SK-N-SH (cell line): ENCODE results near the gene MIDN.

Source experiments
- EZH2phosphoT487 ChIP-seq: fragments of 200-600 bp; sonication (generic); IDR thresholded peaks from 2 replicates; pipeline ENCODE4 v1.6.1; 2017; ENCODE audit warnings: low read depth, mixed run types, mild to moderate bottlenecking, antibody characterized with exemption, moderate library complexity, borderline replicate concordance
- FOXJ3 ChIP-seq: sonication (generic); formaldehyde crosslinking; IDR thresholded peaks from 2 replicates; pipeline ENCODE4 v1.5.1; 2020; ENCODE audit warnings: mild to moderate bottlenecking, missing genetic modification reagents
- MAX ChIP-seq: IDR thresholded peaks from 2 replicates; pipeline ENCODE4 v1.4.0; 2012; ENCODE audit warnings: low read depth
- NFIC ChIP-seq: IDR thresholded peaks from 2 replicates; pipeline ENCODE4 v1.4.0; 2012; ENCODE audit warnings: borderline replicate concordance
- POLR2AphosphoS5 ChIP-seq: IDR thresholded peaks from 2 replicates; pipeline ENCODE4 v1.6.1; 2012; ENCODE audit warnings: low read depth, low read length
- RAD21 ChIP-seq: IDR thresholded peaks from 2 replicates; pipeline ENCODE4 v1.6.1; 2012; ENCODE audit warnings: mild to moderate bottlenecking, low read length
- REST ChIP-seq: IDR thresholded peaks from 2 replicates; pipeline ENCODE4 v1.6.1; 2012; ENCODE audit warnings: mild to moderate bottlenecking, low read depth, low read length, moderate library complexity
- SIN3A ChIP-seq: IDR thresholded peaks from 2 replicates; pipeline ENCODE4 v1.6.1; 2012; ENCODE audit warnings: low read depth, mild to moderate bottlenecking, low read length, moderate library complexity, borderline replicate concordance
- SMC3 ChIP-seq: IDR thresholded peaks from 2 replicates; pipeline ENCODE4 v1.6.1; 2012; ENCODE audit warnings: low read depth, low read length, improper control_type of control experiment
- TCF12 ChIP-seq: IDR thresholded peaks from 2 replicates; pipeline ENCODE4 v1.4.0; 2012
- TF ChIP-seq, protein P1 (sequence below): fragments of 200-600 bp; sonication (generic); IDR thresholded peaks from 2 replicates; pipeline ENCODE4 v1.6.1; 2017; ENCODE audit warnings: antibody characterized with exemption, mild to moderate bottlenecking, moderate library complexity
- TF ChIP-seq, protein P2 (sequence below): IDR thresholded peaks from 2 replicates; pipeline ENCODE4 v1.4.0; 2012; ENCODE audit warnings: low read depth, borderline replicate concordance

DNA sequence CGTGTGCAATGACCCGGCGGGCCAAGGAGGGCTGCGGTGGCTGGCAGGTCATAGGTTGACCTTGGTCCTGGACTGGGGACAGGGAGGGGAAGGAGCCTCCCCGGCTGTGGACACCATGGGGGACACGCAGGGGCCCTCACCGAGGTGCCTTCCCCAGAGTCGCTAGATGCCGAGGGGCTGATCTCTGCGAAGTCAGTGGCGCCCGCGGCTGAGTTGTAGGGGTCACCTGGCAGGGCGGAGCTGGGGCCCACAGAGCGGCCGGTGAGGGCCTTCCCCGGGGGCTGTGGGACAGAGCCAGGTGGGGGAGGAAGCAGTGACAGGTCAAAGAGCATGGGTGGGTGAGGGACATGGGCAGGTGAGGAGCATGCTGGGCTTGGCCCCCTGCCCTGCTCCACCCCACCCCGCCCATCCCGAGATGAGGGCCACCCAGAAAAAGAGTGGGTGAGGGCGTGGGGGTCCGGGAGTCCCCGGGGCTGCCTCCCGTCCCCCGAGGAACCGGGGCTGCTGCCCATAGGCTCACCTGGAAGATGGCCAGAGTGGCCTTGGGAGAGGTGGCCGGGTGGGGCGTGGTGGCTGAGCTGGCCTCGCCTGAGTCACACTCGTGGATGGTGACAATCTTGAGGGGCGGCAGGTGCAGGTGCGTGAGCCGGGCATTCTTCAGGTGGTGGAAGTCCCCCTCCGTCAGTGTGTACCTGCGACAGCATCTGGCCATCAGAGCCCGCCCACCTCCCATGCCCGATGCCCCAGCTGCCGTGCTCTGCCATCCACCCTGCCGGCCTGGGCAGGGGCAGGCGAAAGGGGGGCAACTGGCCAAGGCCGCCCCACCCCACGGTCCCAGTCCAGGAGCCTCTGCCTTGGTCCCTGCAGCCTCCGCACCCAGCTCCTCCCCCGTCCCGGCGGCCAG is 14.1 kb upstream of the MIDN start:
- no peak for TF ChIP-seq POLR2AphosphoS5
- no peak for TF ChIP-seq SIN3A
- TF ChIP-seq, protein P1, sequence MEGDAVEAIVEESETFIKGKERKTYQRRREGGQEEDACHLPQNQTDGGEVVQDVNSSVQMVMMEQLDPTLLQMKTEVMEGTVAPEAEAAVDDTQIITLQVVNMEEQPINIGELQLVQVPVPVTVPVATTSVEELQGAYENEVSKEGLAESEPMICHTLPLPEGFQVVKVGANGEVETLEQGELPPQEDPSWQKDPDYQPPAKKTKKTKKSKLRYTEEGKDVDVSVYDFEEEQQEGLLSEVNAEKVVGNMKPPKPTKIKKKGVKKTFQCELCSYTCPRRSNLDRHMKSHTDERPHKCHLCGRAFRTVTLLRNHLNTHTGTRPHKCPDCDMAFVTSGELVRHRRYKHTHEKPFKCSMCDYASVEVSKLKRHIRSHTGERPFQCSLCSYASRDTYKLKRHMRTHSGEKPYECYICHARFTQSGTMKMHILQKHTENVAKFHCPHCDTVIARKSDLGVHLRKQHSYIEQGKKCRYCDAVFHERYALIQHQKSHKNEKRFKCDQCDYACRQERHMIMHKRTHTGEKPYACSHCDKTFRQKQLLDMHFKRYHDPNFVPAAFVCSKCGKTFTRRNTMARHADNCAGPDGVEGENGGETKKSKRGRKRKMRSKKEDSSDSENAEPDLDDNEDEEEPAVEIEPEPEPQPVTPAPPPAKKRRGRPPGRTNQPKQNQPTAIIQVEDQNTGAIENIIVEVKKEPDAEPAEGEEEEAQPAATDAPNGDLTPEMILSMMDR = no peak
- TF ChIP-seq MAX = no peak
- no peak for TF ChIP-seq TCF12
- no peak for TF ChIP-seq REST
- no peak for TF ChIP-seq FOXJ3 (CRISPR knock-in tag)
- no peak for TF ChIP-seq RAD21
- no peak for TF ChIP-seq NFIC
- no peak for TF ChIP-seq SMC3
- no peak for TF ChIP-seq EZH2phosphoT487
- TF ChIP-seq, protein P2, sequence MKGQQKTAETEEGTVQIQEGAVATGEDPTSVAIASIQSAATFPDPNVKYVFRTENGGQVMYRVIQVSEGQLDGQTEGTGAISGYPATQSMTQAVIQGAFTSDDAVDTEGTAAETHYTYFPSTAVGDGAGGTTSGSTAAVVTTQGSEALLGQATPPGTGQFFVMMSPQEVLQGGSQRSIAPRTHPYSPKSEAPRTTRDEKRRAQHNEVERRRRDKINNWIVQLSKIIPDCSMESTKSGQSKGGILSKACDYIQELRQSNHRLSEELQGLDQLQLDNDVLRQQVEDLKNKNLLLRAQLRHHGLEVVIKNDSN = no peak
